ENCODE measurements around the gene DMXL2. TPM values are rescaled to one million over a fixed set of nuclear protein-coding genes. Genes with fewer than 3 reads are reported as not detected.

DMXL2 gene
- total RNA-seq, 1 donor from 2014 or later: 8.6 TPM

Other genes with a start within 250 kb of the DMXL2 start
- not detected for gene SCG3, start 58.7 kb upstream of the DMXL2 start, total RNA-seq
- gene LYSMD2, start 114.9 kb upstream of the DMXL2 start, total RNA-seq: 45.3 TPM
- gene TMOD2, start 128.8 kb upstream of the DMXL2 start, total RNA-seq: 7.0 TPM
- 28.0 TPM for gene TMOD3, start 206.9 kb upstream of the DMXL2 start, total RNA-seq